ENCODE results near the gene EFCAB12. TPM values are rescaled to one million over a fixed set of nuclear protein-coding genes. Genes with fewer than 3 reads are reported as not detected.

Gene EFCAB12
- total RNA-seq, 4 donors from 2014 or later = 0.54 TPM; not detected in 3

DNA sequence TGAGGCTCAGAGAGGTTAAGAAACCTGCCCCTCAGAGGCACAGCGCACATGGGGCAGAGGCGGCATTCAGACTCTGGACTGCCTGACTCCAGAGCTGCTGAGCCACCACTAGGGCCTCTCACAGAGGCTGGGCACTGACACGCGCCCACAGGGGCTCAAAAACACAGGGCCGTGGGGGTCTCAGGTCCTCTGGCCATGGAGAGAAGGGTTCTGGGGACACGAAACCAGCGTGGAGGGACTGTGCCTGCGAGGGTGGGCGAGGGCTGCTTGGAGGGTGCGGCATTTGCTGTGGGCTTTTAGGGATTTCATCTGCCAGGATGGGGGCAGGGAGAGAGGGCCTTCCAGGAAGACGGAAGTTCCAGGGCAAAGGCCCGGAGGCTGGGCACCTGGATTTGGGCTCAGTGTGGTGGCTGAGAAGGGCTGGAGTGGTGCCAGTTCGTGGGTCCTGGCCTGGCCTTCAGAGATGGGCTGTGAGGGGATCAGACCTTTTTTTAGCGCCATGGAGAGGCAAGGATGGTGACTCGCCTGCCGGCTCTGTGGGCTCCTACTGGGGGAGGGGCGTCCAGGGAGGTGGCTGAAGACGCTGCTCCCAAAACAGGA lies 69.6 kb downstream of the EFCAB12 start:
- Histone ChIP-seq H3K4me3 (no peak overlapping the region), H3K27ac (no peak overlapping the region), H3K36me3 (no peaks in the 10 kb centered on the region), H3K9me3 (no peaks in the 10 kb centered on the region), H3K4me1 (no peaks in the 10 kb centered on the region), H3K27me3 (no peaks in the 10 kb centered on the region)
- no peak for DNase-seq
- no peak for TF ChIP-seq POLR2A (IDR thresholded peaks at IDR 0.05)
- TF ChIP-seq, protein P1, sequence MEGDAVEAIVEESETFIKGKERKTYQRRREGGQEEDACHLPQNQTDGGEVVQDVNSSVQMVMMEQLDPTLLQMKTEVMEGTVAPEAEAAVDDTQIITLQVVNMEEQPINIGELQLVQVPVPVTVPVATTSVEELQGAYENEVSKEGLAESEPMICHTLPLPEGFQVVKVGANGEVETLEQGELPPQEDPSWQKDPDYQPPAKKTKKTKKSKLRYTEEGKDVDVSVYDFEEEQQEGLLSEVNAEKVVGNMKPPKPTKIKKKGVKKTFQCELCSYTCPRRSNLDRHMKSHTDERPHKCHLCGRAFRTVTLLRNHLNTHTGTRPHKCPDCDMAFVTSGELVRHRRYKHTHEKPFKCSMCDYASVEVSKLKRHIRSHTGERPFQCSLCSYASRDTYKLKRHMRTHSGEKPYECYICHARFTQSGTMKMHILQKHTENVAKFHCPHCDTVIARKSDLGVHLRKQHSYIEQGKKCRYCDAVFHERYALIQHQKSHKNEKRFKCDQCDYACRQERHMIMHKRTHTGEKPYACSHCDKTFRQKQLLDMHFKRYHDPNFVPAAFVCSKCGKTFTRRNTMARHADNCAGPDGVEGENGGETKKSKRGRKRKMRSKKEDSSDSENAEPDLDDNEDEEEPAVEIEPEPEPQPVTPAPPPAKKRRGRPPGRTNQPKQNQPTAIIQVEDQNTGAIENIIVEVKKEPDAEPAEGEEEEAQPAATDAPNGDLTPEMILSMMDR (IDR thresholded peaks at IDR 0.05) = no peak

DNA sequence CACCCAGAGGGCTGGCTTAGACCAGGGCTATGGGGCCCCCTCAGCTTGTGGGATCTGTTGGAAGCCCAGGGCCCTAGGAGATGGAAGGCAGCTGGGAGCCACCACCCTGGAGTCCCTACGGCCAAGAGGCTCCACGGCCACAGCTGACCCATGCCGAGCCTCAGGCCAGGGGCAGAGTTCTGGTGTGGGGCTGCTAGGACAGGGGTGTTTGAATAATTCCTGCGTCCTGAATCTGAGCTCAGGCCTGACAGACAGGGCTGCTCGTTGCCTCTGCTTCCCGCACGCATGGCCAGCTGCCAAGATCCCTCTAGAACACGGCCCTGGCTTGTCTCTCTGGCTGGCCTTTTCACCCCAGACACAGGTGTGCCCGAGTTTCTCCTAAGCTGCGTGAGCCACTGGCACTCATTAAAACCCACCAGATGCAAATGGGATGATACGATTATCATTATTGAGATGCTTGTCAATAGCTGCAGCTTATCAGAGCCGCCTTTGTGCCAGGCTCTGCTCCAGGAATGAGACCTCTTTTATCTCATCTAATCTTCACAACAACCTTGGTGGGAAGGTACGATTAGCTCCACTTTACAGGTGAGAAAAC lies 70.2 kb downstream of the EFCAB12 start:
- DNase-seq = no peak
- H3K4me3 ChIP-seq = no peak overlapping the region
- H3K27me3 ChIP-seq = no peaks in the 10 kb centered on the region
- TF ChIP-seq POLR2A (IDR thresholded peaks at IDR 0.05) = no peak
- TF ChIP-seq, protein P1 (IDR thresholded peaks at IDR 0.05) = no peak
- H3K36me3 ChIP-seq = no peaks in the 10 kb centered on the region
- no peaks in the 10 kb centered on the region for H3K4me1 ChIP-seq
- H3K9me3 ChIP-seq = no peaks in the 10 kb centered on the region
- H3K27ac ChIP-seq = no peak overlapping the region

DNA sequence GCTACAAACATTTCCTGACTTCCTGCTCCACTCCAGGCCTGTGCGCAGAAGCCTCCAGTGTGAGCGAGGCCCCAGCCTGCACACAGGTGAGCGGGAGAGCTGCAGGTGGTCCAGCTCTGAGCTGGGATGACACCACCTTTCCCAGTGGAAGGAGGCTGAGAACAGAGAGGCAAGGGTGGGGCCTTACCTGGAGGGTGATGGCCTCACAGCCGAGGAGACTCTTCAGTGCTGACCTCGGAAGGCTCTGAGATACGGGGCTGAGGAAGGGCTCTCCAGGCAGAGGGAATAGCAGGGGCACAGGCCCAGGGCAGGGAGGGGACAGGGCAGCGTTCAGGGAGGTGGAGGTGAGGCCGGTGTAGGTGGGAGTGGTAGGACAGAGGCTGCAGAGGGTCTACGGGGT lies 70.8 kb downstream of the EFCAB12 start:
- Histone ChIP-seq H3K4me1 (no peaks in the 10 kb centered on the region), H3K9me3 (no peaks in the 10 kb centered on the region), H3K27ac (no peak overlapping the region), H3K36me3 (no peaks in the 10 kb centered on the region), H3K4me3 (no peak overlapping the region), H3K27me3 (no peaks in the 10 kb centered on the region)
- TF ChIP-seq, protein P1 (IDR thresholded peaks at IDR 0.05) = no peak
- no peak for TF ChIP-seq POLR2A (IDR thresholded peaks at IDR 0.05)
- DNase-seq = no peak

DNA sequence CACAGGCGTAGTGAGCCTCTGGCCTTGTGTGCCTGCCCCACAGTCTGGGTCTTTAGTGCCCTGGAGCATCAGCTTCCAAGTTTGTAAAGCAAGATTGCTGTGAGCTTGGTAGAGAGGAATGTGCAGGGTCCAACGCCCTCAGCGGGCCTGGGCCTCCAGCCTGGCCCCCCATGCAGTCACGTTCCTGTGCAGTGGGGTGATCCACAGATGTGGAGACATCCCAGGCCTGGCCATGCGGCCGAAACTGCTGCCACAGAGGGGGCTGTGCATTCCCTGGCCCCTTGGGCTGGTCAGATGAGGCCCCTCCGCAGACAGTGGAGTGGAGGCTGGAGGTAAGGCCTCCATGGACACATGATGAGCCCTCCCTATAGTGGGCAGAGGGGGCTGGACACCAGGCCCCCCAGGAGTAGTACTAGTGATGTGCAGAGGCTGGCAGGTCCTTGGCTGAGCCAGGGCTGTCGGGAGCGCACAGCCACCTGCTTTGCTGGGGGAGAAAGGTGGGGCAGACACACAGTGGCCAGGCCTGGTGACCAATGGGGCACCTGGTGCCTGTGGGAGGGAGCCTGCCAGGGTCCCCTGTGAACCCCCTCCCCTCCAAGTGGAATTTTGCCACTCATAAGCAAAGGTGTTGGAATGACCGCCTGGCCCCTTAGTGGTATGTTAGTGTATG lies 71.5 kb downstream of the EFCAB12 start:
- Histone ChIP-seq H3K4me1 (no peaks in the 10 kb centered on the region), H3K36me3 (no peaks in the 10 kb centered on the region), H3K27me3 (no peaks in the 10 kb centered on the region), H3K27ac (no peak overlapping the region), H3K4me3 (no peak overlapping the region), H3K9me3 (no peaks in the 10 kb centered on the region)
- TF ChIP-seq, protein P1 (IDR thresholded peaks at IDR 0.05) = no peak
- no peak for TF ChIP-seq POLR2A (IDR thresholded peaks at IDR 0.05)
- DNase-seq = no peak

DNA sequence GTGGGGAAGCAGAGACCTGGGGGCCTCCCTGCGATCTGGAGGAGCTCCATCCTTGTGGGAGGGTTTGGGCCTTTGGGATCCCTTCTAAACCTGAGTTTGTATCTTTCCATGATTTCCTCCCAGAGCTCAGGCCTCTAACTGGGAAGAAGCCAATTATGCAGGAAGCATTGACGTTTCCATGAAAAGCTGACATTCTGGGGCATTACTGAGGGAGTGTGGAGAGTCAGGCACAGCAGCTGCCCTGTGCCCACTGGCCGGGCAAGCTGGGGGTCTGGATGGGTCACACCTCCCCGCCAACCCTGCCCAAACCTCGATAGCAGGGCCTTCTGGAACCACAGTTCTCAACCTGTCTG lies 74.9 kb downstream of the EFCAB12 start:
- no peaks in the 10 kb centered on the region for H3K4me1 ChIP-seq
- TF ChIP-seq, protein P1 (IDR thresholded peaks at IDR 0.05) = no peak
- TF ChIP-seq POLR2A (IDR thresholded peaks at IDR 0.05) = no peak
- no peaks in the 10 kb centered on the region for H3K9me3 ChIP-seq
- no peaks in the 10 kb centered on the region for H3K27me3 ChIP-seq
- DNase-seq = no peak
- no peaks in the 10 kb centered on the region for H3K36me3 ChIP-seq
- no peak overlapping the region for H3K27ac ChIP-seq
- no peak overlapping the region for H3K4me3 ChIP-seq

Data from Peyer's patch (tissue), 4 donors.